ENCODE measurements around the gene GP9.
A peak's percentile ranks its signal among the peaks of the same experiment; 100 is the strongest.

GP9 gene

DNA sequence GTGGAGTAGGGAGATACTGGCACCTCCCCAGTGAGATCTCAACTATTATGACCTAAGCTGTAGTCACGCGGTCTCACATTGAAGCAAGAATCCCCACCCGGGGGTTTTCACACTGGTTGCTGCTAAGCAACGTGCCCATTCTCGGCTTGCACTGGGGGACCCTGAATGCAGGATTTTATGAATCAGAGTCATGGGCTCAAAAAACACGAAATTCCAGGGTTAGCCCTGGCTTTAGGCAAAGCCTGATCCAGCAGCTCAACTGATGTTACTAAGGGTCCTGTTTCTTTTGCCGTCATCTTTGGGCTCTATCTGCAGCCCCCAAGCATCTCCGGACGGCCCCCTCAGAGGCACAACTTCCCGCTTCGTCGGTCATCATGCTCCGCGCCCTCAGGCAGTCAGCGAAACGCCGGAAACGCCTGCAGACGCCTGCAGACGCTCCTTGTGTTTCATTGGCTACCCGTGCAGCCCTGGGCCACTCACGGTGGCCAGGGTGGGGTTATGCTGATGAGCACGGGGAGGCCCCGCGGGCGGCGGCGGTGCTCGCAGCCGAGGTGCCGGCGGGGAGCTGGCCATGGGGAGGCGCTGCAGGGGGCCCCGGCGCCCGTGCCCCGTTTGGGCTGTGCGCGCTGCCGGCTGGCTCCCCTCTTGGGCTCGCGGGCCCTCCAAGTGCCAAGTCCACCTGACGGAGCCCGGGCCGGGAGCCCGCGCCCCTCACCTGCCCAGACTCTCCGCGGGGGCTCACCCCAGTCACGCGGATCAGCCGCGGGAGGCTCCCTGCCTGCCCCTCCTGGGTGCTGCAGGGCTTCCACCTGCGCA is 33.6 kb upstream of the GP9 start:
- H3K4me3 ChIP-seq (ENCODE audit: low read depth, low read length): peak overlapping the region; percentile 35
- peak; percentile 40 for DNase-seq (ENCODE audit: low read depth)

DNA sequence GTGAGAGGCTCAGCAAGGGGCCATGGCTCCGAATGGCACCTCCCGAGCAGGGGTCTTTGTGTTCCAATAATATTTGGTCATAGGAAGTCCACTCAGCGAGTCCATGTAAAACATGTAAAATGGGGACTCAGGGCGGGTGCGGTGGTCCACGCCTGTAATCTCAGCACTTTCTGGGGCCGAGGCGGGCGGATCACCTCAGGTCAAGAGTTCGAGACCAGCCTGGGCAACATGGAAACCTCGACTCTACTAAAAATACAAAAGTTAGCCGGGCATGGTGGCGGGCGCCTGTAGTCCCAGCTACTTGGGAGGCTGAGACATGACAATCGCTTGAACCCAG is 33.1 kb upstream of the GP9 start:
- peak overlapping the region; percentile 35 for H3K4me3 ChIP-seq (ENCODE audit: low read depth, low read length)
- no peak for DNase-seq (ENCODE audit: low read depth)

GRCh38 chr3:129028866-129029265 is 31.7 kb upstream of the GP9 start:
- DNase-seq (ENCODE audit: low read depth): no peak
- no peak overlapping the region for H3K4me3 ChIP-seq (ENCODE audit: low read depth, low read length)

- no peak for DNase-seq (ENCODE audit: low read depth)
- no peak overlapping the region for H3K4me3 ChIP-seq (ENCODE audit: low read depth, low read length)
Measured at GRCh38 chr3:129030611-129031010, 30.0 kb upstream of the GP9 start.

- no peak overlapping the region for H3K4me3 ChIP-seq (ENCODE audit: low read depth, low read length)
- DNase-seq (ENCODE audit: low read depth): peak; percentile 7
Measured at GRCh38 chr3:129031476-129032215, 28.9 kb upstream of the GP9 start.

DNA sequence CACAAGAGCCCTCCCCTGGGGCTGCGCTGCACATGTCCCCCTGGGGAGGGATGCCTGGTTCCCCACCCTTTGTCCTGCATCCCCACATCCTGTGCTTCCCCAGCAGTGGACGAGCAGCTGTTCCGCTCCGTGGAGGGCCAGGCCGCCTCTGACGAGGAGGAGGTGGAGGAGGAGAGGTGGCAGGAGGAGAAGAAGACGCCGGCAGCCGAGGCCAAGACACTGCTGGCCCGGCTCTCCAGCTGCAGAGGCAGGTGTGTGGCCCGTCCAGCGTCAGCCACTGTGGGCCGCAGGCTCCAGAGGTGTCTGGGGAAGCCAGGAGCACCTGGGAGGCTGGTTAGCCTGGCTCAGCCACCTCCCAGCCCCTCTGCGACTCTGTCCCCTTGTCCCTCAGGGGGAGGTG is 27.9 kb upstream of the GP9 start:
- H3K4me3 ChIP-seq (ENCODE audit: low read depth, low read length): no peak overlapping the region
- no peak for DNase-seq (ENCODE audit: low read depth)

DNA sequence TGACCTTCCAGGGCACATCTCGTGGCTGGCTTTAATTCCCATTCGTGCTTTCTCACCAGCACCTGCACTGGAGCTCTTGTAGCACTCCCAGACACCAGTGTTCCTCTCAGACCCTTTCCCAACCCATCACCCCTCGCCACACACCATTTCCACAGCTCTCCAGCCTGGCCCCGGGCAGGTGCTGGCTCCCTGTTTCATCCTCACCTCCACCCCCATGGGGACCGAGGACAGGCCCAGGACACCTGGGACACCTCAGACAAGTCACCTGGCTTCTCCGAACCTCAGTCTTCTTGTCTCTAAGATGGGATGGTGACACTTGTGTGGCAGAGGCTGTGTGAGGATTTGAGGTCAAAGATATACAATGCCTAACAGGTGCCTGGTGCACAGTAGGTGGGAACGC is 27.4 kb upstream of the GP9 start:
- no peak overlapping the region for H3K4me3 ChIP-seq (ENCODE audit: low read depth, low read length)
- no peak for DNase-seq (ENCODE audit: low read depth)

DNA sequence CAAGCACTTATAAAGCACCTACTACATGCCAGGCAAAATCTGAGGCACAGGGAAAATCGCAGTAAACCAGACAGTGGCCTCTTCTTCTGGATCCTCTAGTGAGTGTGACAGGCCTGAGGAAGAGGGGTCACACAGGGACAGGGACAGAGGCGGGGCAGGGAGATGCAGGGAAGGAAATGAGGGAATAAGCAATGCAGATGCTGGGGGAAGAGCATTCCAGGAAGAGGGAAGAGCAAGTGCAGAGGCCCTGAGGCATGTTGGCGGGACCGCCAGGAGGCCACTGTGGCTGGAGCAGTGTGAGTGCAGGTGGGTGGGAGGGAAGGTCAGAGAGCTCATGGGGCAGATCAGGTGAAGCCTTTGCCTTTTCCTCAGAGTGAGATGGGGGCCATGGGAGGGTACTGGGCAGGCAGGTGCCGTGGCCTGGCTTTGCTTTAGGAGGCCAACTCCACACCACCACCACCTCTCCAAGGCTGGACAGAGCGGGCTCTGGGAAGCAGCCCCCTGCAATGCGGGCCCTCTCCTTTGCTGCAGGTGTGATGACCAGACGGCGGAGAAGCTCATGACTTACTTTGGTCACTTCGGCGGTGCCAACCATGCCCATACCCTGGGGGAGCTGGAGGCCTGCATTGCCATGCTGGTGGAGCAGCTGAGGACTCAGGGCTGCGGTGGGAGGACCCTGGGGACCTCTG is 26.8 kb upstream of the GP9 start:
- H3K4me3 ChIP-seq (ENCODE audit: low read depth, low read length): no peak overlapping the region
- DNase-seq (ENCODE audit: low read depth): no peak

GRCh38 chr3:129034642-129035041 is 25.9 kb upstream of the GP9 start:
- H3K4me3 ChIP-seq (ENCODE audit: low read depth, low read length): no peak overlapping the region
- no peak for DNase-seq (ENCODE audit: low read depth)

DNA sequence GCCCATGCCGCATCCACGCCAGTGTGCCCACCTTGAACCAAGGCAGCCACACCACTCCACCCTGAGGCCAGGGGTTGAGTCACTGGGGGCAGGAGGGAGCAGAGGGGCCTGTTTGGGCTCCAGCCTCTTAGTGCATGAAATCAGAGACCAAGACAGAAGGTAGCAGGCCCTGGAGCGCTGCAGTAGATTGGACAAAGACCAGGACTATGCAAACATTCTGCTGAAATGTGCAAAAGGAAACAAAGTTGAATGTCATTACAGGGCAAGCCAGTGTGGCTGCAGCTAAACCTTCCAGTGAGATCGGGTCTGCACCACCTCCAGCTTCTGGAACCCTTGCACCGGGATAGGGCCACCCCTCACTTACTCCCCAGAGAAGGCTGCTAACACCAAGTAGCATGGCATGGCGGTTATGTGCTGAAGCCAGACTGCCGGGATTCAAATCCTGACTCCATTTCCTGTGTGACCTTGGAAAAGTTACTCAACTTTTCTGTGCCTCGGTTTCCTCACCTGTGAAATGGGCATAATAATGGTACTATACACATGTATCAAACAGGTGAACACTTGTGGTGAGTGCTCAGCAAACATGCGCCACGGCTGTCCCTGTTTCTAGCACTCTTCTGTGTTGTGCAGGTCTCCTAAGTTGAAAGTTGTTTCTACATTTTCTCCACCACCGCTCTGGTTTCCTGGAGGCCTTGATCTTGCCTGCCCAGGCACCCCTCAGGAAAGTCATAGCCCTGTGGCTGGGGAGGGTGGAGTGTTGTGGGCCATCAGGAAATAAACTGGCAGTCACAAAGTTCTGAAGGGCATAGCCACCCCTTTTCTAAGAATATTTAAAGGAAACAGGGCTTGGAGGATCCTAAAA is 25.0 kb upstream of the GP9 start:
- H3K4me3 ChIP-seq (ENCODE audit: low read depth, low read length): no peak overlapping the region
- no peak for DNase-seq (ENCODE audit: low read depth)

DNA sequence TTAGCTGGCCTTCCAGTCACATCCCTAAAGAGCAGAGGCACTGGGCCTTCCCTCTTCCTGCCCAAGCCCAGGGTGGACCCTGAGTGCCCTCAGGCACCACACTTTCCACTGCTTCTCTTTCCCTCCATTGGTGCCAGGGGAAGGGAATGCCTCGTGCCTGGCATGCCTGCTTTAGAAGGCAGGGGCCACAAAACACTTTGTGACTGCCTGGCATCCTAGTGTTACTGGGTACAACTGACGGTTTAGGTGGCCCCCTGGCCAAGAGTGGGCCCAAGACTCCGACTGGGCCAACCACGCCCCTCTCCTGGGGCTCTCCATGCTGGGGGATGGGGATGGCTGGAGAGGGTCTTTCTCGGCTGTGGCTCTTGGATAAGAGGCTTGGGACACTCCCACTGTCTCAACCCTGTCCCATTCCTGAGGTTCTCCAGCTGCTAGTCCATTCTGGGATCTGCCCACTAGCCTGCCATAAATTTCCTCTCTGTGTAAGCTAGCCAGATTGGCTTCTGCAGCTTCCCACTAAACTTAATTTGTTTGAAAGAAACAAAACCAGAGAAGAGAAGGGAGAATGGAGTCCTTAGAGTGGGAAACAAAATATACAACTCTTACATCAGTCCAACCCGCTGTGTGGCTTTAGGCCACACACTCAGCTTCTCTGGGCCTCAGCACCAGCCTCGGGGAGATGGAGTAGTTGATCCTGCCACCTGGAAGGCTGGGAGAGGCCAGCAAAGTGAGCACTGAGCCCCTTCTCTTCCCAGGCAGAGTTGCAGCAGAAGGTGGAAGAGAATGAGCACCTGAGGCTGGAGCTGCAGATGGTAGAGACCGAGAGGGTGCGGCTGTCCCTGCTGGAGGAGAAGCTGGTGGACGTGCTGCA is 24.1 kb upstream of the GP9 start:
- no peak overlapping the region for H3K4me3 ChIP-seq (ENCODE audit: low read depth, low read length)
- no peak for DNase-seq (ENCODE audit: low read depth)

DNA sequence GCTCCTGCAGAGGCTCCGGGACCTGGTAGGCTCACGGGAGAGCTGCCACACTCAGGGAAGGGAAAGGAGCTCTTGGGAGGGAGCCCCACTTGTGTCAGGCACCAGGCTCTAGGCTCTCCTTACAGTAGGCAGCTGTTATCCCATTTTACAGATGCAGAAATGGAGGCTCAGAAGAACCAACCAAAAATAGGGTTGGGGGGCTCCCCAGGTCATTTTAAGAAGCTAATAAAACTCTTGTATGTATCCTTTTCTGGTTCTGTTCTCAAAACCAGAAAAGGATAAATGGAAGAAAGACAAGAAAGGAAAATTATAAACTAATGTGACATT is 23.5 kb upstream of the GP9 start:
- DNase-seq (ENCODE audit: low read depth): no peak
- H3K4me3 ChIP-seq (ENCODE audit: low read depth, low read length): no peak overlapping the region

GRCh38 chr3:129038121-129038855 is 22.3 kb upstream of the GP9 start:
- no peak overlapping the region for H3K4me3 ChIP-seq (ENCODE audit: low read depth, low read length)
- DNase-seq (ENCODE audit: low read depth): no peak

GRCh38 chr3:129039271-129040038 is 21.1 kb upstream of the GP9 start:
- no peak overlapping the region for H3K4me3 ChIP-seq (ENCODE audit: low read depth, low read length)
- DNase-seq (ENCODE audit: low read depth): peak; percentile 30

DNA sequence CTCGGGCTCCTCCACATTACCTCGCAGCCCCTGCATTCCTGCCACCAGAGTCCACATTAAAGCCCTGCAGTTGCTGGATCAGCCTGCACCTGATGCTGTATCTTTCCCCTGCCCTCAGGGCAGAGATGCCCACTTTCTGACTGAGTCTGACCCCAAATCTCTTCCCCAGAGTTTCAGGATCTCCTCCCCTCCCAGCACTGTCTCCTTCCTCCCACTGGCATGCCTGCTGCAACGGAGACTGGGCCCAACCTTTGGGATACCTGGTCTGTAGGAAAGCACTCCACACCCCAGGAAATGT is 20.6 kb upstream of the GP9 start:
- no peak overlapping the region for H3K4me3 ChIP-seq (ENCODE audit: low read depth, low read length)
- DNase-seq (ENCODE audit: low read depth): no peak

DNA sequence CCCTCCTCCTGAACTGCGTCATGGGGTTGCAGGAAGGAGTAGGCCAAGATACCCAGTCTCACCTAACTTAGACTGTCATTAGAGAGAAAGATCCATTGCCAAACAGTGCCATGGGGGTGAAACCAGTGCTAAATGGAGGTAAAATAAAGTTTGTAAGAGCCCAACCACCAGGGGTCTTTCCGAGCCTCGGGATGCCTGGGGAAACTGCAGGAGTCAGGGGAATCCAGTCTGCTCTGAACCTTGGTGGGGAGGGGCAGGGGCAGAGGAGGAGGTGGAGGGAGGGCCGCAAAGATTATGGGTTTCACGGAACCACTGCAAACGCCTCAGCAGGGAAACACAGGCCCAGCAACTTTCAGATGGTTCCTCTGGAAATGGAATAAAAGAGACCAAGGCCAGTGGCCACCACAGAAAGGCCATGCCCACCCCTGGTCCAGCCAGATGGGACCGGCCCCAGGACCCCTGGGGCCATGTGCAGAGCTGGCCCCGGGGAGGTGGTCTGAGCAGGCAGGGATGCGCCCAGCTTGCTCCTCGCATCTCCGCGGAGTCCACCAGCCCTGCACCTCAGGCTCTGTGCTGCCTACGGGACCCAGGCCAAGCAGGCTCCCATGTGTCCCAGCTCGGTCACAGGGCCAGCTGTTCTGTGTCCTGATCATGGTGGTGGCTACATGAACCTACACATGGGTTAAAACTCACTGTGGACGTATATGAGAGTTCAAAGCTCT is 19.8 kb upstream of the GP9 start:
- H3K4me3 ChIP-seq (ENCODE audit: low read depth, low read length): no peak overlapping the region
- no peak for DNase-seq (ENCODE audit: low read depth)

DNA sequence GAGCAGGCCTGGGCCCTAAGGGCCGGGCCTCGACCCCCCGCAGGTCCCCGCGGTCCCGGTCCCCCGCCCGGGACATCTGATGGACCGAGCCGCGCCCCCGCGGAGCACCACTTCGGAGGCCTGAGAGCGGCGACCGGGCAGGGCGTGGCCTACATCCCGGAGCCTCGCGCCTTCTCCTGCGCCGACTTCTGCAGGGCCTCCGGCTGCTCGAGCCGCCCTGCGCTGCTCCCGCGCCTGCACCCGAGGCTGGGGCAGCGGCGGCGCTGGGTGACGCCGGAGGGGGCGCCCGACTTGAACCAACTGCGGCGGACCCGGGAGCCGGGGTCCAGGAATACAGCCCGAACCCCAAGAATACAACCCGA is 14.9 kb upstream of the GP9 start:
- H3K4me3 ChIP-seq (ENCODE audit: low read depth, low read length): peak overlapping the region; percentile 27
- no peak for DNase-seq (ENCODE audit: low read depth)

Data from skeletal muscle cell (primary cell).